Measurements from ENCODE around the gene ELL. TPM values are rescaled to one million over a fixed set of nuclear protein-coding genes. Genes with fewer than 3 reads are reported as not detected.

ELL gene
- total RNA-seq, 1 experiment from 2014 or later: 14.6 TPM

GRCh38 chr19:18443406-18443805, 78.5 kb downstream of the ELL start:
- intact Hi-C loops (cut with micrococcal nuclease; ENCODE audit: unreplicated experiment): no loop called here
- H3K79me2 ChIP-seq (ENCODE audit: low read depth): no peaks in the 10 kb centered on the region
- POLR2A ChIA-PET (ENCODE audit: unreplicated experiment): no interaction called here
- H3K27me3 ChIP-seq (ENCODE audit: insufficient read depth, low read depth): no peaks in the 10 kb centered on the region
- DNase-seq: no peak
- no peak overlapping the region for H3K4me2 ChIP-seq
- BruUV-seq (replicated peaks): no TSS peak
- no peak for TF ChIP-seq EZH2 (IDR thresholded peaks at IDR 0.05; ENCODE audit: low read depth)
- TF ChIP-seq, protein P1, sequence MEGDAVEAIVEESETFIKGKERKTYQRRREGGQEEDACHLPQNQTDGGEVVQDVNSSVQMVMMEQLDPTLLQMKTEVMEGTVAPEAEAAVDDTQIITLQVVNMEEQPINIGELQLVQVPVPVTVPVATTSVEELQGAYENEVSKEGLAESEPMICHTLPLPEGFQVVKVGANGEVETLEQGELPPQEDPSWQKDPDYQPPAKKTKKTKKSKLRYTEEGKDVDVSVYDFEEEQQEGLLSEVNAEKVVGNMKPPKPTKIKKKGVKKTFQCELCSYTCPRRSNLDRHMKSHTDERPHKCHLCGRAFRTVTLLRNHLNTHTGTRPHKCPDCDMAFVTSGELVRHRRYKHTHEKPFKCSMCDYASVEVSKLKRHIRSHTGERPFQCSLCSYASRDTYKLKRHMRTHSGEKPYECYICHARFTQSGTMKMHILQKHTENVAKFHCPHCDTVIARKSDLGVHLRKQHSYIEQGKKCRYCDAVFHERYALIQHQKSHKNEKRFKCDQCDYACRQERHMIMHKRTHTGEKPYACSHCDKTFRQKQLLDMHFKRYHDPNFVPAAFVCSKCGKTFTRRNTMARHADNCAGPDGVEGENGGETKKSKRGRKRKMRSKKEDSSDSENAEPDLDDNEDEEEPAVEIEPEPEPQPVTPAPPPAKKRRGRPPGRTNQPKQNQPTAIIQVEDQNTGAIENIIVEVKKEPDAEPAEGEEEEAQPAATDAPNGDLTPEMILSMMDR (conservative IDR thresholded peaks at IDR 0.05): no peak
- H2AFZ ChIP-seq: no peak overlapping the region
- H3K27ac ChIP-seq: no peak overlapping the region
- H3K4me1 ChIP-seq (replicated peaks; ENCODE audit: insufficient read depth): peaks cover 42% of the 10 kb centered on the region
- peaks cover 60% of the 10 kb centered on the region for H3F3A ChIP-seq (ENCODE audit: insufficient read depth, low read depth)
- H4K20me1 ChIP-seq (ENCODE audit: insufficient read depth): peaks cover 6% of the 10 kb centered on the region
- no peak overlapping the region for H3K4me3 ChIP-seq
- H3K36me3 ChIP-seq (ENCODE audit: low read depth): no peaks in the 10 kb centered on the region
- CTCF ChIA-PET: no interaction called here
- no peaks in the 10 kb centered on the region for H3K9me2 ChIP-seq (ENCODE audit: insufficient read depth)
- no peaks in the 10 kb centered on the region for H3K9me3 ChIP-seq (ENCODE audit: insufficient read depth, low read depth)

DNA sequence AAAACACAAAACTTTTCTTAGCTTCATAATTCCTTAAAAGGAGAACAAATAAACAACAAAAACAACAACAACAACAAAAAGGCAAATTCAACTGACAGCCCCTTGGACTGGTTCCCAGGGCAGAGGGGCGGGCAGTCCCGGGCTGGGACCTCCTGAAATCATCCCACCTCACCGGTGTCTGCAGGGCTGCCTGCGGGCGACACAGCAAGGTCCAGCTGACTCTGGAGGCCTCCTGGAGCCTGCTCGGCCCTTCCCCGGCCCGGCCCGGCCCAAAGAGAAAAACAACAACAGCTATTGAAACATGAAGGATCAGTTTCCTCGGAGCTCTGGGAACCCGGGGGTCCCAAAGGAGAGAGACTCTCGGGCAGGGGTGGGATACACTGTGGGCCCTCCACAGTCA, 78.9 kb downstream of the ELL start:
- intact Hi-C loops (cut with micrococcal nuclease; ENCODE audit: unreplicated experiment): no loop called here
- no peak overlapping the region for H3K4me2 ChIP-seq
- peaks cover 6% of the 10 kb centered on the region for H4K20me1 ChIP-seq (ENCODE audit: insufficient read depth)
- ChIA-PET CTCF (no interaction called here), POLR2A (ENCODE audit: unreplicated experiment) (no interaction called here)
- no peak overlapping the region for H3K4me3 ChIP-seq
- no peaks in the 10 kb centered on the region for H3K36me3 ChIP-seq (ENCODE audit: low read depth)
- BruUV-seq (replicated peaks): no TSS peak
- H3K27ac ChIP-seq: no peak overlapping the region
- TF ChIP-seq EZH2 (IDR thresholded peaks at IDR 0.05; ENCODE audit: low read depth): no peak
- TF ChIP-seq, protein P1 (conservative IDR thresholded peaks at IDR 0.05): no peak
- H2AFZ ChIP-seq: no peak overlapping the region
- no peak for DNase-seq
- H3K4me1 ChIP-seq (replicated peaks; ENCODE audit: insufficient read depth): peaks cover 45% of the 10 kb centered on the region
- H3K27me3 ChIP-seq (ENCODE audit: insufficient read depth, low read depth): no peaks in the 10 kb centered on the region
- H3K79me2 ChIP-seq (ENCODE audit: low read depth): no peaks in the 10 kb centered on the region
- H3K9me3 ChIP-seq (ENCODE audit: insufficient read depth, low read depth): no peaks in the 10 kb centered on the region
- peaks cover 59% of the 10 kb centered on the region for H3F3A ChIP-seq (ENCODE audit: insufficient read depth, low read depth)
- H3K9me2 ChIP-seq (ENCODE audit: insufficient read depth): no peaks in the 10 kb centered on the region

GRCh38 chr19:18441804-18442788, 79.8 kb downstream of the ELL start:
- Histone ChIP-seq H3K79me2 (ENCODE audit: low read depth) (no peaks in the 10 kb centered on the region), H2AFZ (no peak overlapping the region), H3K9me2 (ENCODE audit: insufficient read depth) (no peaks in the 10 kb centered on the region), H3K27me3 (ENCODE audit: insufficient read depth, low read depth) (no peaks in the 10 kb centered on the region), H3K36me3 (ENCODE audit: low read depth) (no peaks in the 10 kb centered on the region), H3K4me2 (no peak overlapping the region), H3K4me3 (no peak overlapping the region), H3K9me3 (ENCODE audit: insufficient read depth, low read depth) (no peaks in the 10 kb centered on the region), H4K20me1 (ENCODE audit: insufficient read depth) (peaks cover 6% of the 10 kb centered on the region), H3K4me1 (replicated peaks; ENCODE audit: insufficient read depth) (peaks cover 38% of the 10 kb centered on the region), H3K27ac (no peak overlapping the region), H3F3A (ENCODE audit: insufficient read depth, low read depth) (peaks cover 54% of the 10 kb centered on the region)
- ChIA-PET POLR2A (ENCODE audit: unreplicated experiment) (no interaction called here), CTCF (no interaction called here)
- DNase-seq: no peak
- intact Hi-C loops (cut with micrococcal nuclease; ENCODE audit: unreplicated experiment): no loop called here
- TF ChIP-seq, protein P1 (conservative IDR thresholded peaks at IDR 0.05): no peak
- no peak for TF ChIP-seq EZH2 (IDR thresholded peaks at IDR 0.05; ENCODE audit: low read depth)
- no TSS peak for BruUV-seq (replicated peaks)
